Erythroblast (primary cell): ENCODE results near the gene ZNF804A.

Experiments
- GATA1 ChIP-seq: IDR thresholded peaks from 2 replicates; pipeline ENCODE4 v1.6.1; 2011; ENCODE audit warnings: low read depth, mild to moderate bottlenecking, control low read depth, low read length, moderate library complexity
- POLR2A ChIP-seq: IDR thresholded peaks from 2 replicates; pipeline ENCODE4 v1.6.1; 2011; ENCODE audit warnings: mild to moderate bottlenecking, low read length

- TF ChIP-seq POLR2A (no peak), GATA1 (no peak)
These were observed 39.5 kb downstream of the ZNF804A start for GRCh38 chr2:184637781-184638180.
